ENCODE results near the gene SCLT1.
"Not testable (repeated sequence)": the region's sequence is repeated elsewhere in the genome, so short reads cannot be mapped to it uniquely, and the experiment has no call there.

SCLT1 gene

GRCh38 chr4:129069537-129069936 lies 23.8 kb downstream of the SCLT1 start:
- H3K27me3 ChIP-seq (ENCODE audit: control insufficient read depth, insufficient read depth, low read length); H3K4me1 ChIP-seq (ENCODE audit: control insufficient read depth, insufficient read depth, low read length); H3K36me3 ChIP-seq (ENCODE audit: control insufficient read depth, insufficient read depth, low read length); H3K9ac ChIP-seq (ENCODE audit: low read length); H3K4me3 ChIP-seq (ENCODE audit: low read depth, low read length); H3K27ac ChIP-seq (ENCODE audit: low read depth, low read length): not testable (repeated sequence)
- H3K9me3 ChIP-seq (ENCODE audit: control insufficient read depth, insufficient read depth, low read depth, low read length) = peaks cover 23% of the 10 kb centered on the region; the same call in 1 of the 2 replicates

DNA sequence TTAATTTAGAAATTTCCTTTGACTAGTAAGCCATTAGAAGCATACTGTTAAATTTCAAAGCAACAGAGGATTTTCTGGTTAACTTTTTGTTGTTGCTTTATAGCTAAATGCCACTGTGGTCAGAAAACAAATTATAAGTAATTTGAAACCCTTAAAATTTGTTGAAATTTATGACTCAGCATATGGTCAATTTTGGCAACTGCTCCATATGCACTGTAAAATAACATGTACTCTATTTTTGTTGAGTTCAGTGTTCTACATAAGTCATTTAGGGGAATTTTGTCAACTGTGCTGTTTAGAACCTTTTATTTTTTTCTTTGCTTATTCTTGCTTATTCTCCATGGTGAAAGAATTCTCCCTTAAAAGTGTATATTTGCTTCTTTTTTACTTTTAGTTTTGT lies 28.6 kb downstream of the SCLT1 start:
- H3K27ac ChIP-seq (ENCODE audit: low read depth, low read length) = no peak overlapping the region
- no peaks in the 10 kb centered on the region for H3K4me1 ChIP-seq (ENCODE audit: control insufficient read depth, insufficient read depth, low read length)
- H3K9me3 ChIP-seq (ENCODE audit: control insufficient read depth, insufficient read depth, low read depth, low read length) = peaks cover 52% of the 10 kb centered on the region
- H3K27me3 ChIP-seq (ENCODE audit: control insufficient read depth, insufficient read depth, low read length) = no peaks in the 10 kb centered on the region
- H3K4me3 ChIP-seq (ENCODE audit: low read depth, low read length) = no peak overlapping the region
- H3K36me3 ChIP-seq (ENCODE audit: control insufficient read depth, insufficient read depth, low read length) = peaks cover 13% of the 10 kb centered on the region; the same call in 1 of the 2 replicates
- no peak overlapping the region for H3K9ac ChIP-seq (ENCODE audit: low read length)

GRCh38 chr4:129063640-129064039 lies 29.7 kb downstream of the SCLT1 start:
- Histone ChIP-seq H3K27ac (ENCODE audit: low read depth, low read length) (no peak overlapping the region), H3K4me3 (ENCODE audit: low read depth, low read length) (no peak overlapping the region), H3K36me3 (ENCODE audit: control insufficient read depth, insufficient read depth, low read length) (peaks cover 13% of the 10 kb centered on the region; the same call in 1 of the 2 replicates), H3K9me3 (ENCODE audit: control insufficient read depth, insufficient read depth, low read depth, low read length) (peaks cover 57% of the 10 kb centered on the region), H3K27me3 (ENCODE audit: control insufficient read depth, insufficient read depth, low read length) (no peaks in the 10 kb centered on the region), H3K9ac (ENCODE audit: low read length) (no peak overlapping the region), H3K4me1 (ENCODE audit: control insufficient read depth, insufficient read depth, low read length) (no peaks in the 10 kb centered on the region)

GRCh38 chr4:129062580-129062979 lies 30.8 kb downstream of the SCLT1 start:
- Histone ChIP-seq H3K4me1 (ENCODE audit: control insufficient read depth, insufficient read depth, low read length) (no peaks in the 10 kb centered on the region), H3K36me3 (ENCODE audit: control insufficient read depth, insufficient read depth, low read length) (peaks cover 13% of the 10 kb centered on the region; the same call in 1 of the 2 replicates), H3K9ac (ENCODE audit: low read length) (no peak overlapping the region), H3K27ac (ENCODE audit: low read depth, low read length) (no peak overlapping the region), H3K4me3 (ENCODE audit: low read depth, low read length) (no peak overlapping the region), H3K27me3 (ENCODE audit: control insufficient read depth, insufficient read depth, low read length) (no peaks in the 10 kb centered on the region), H3K9me3 (ENCODE audit: control insufficient read depth, insufficient read depth, low read depth, low read length) (peaks cover 64% of the 10 kb centered on the region)

GRCh38 chr4:129059028-129059427 lies 34.3 kb downstream of the SCLT1 start:
- H3K9ac ChIP-seq (ENCODE audit: low read length) = no peak overlapping the region
- no peak overlapping the region for H3K27ac ChIP-seq (ENCODE audit: low read depth, low read length)
- H3K36me3 ChIP-seq (ENCODE audit: control insufficient read depth, insufficient read depth, low read length) = peaks cover 13% of the 10 kb centered on the region; the same call in 1 of the 2 replicates
- H3K4me3 ChIP-seq (ENCODE audit: low read depth, low read length) = no peak overlapping the region
- H3K27me3 ChIP-seq (ENCODE audit: control insufficient read depth, insufficient read depth, low read length) = no peaks in the 10 kb centered on the region
- H3K9me3 ChIP-seq (ENCODE audit: control insufficient read depth, insufficient read depth, low read depth, low read length) = peaks cover 88% of the 10 kb centered on the region
- H3K4me1 ChIP-seq (ENCODE audit: control insufficient read depth, insufficient read depth, low read length) = no peaks in the 10 kb centered on the region

DNA sequence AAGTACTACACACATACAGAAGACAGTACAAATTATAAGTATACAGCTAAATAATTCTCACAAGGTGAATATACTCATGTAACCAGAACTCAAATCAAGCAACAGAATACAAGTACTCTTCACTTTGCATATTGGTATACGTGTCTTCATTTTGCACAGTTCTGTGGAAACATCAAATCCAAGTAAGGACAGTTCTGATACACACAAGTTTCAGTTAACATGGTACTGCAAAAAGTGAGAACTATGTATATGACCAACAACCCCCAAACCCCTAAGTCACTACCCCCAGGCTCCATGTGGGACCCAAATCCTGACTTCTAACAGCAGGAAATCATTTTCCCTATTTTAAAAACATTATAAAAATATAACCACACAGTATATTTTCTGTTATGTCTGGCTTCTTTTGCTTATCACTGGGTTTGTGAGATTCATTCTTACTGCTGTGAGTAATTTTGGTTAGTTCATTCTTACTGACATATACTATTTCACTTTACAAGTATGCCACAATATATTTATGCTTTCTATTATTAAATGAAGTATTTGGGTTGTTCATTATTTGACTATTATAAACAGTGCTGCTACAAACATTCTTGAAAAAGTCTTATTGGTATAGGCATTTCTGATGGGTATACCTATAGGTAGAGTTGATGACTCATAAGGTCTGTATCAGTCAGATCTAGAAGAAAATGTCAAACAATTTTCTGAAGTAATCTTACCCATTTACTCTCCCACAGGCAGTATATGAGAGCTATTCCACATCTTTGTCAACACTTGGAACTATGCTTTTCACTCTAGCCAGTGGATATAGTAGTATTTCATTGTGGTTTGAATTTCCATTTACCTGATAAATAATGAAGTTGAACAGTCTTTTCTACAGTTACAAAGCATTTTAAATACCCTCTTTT lies 47.0 kb downstream of the SCLT1 start:
- Histone ChIP-seq H3K27me3 (ENCODE audit: control insufficient read depth, insufficient read depth, low read length) (no peaks in the 10 kb centered on the region), H3K4me3 (ENCODE audit: low read depth, low read length) (no peak overlapping the region), H3K9ac (ENCODE audit: low read length) (no peak overlapping the region), H3K27ac (ENCODE audit: low read depth, low read length) (no peak overlapping the region), H3K9me3 (ENCODE audit: control insufficient read depth, insufficient read depth, low read depth, low read length) (peaks cover 2% of the 10 kb centered on the region; the same call in 1 of the 2 replicates), H3K4me1 (ENCODE audit: control insufficient read depth, insufficient read depth, low read length) (no peaks in the 10 kb centered on the region), H3K36me3 (ENCODE audit: control insufficient read depth, insufficient read depth, low read length) (no peaks in the 10 kb centered on the region)

DNA sequence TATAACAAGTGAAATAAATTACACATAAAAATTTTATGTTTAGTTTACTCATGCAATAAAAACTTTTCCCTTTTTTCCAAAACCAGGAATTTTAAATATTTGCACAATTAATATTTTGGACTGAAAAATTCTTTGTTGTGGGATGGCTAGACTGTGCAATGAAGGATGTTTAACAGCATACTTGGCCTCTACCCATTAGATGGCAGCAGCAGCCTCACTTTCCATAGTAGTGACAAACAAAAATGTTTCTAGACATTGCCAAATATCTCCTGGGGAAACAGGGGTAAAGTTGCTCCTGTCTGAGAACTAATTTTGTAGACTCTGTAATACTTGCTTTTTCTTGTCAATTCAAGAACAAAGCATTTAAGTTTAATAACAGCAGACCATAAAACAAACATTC lies 49.8 kb downstream of the SCLT1 start:
- no peak overlapping the region for H3K9ac ChIP-seq (ENCODE audit: low read length)
- H3K27me3 ChIP-seq (ENCODE audit: control insufficient read depth, insufficient read depth, low read length) = no peaks in the 10 kb centered on the region
- H3K4me1 ChIP-seq (ENCODE audit: control insufficient read depth, insufficient read depth, low read length) = no peaks in the 10 kb centered on the region
- no peak overlapping the region for H3K27ac ChIP-seq (ENCODE audit: low read depth, low read length)
- no peak overlapping the region for H3K4me3 ChIP-seq (ENCODE audit: low read depth, low read length)
- no peaks in the 10 kb centered on the region for H3K9me3 ChIP-seq (ENCODE audit: control insufficient read depth, insufficient read depth, low read depth, low read length)
- H3K36me3 ChIP-seq (ENCODE audit: control insufficient read depth, insufficient read depth, low read length) = no peaks in the 10 kb centered on the region

DNA sequence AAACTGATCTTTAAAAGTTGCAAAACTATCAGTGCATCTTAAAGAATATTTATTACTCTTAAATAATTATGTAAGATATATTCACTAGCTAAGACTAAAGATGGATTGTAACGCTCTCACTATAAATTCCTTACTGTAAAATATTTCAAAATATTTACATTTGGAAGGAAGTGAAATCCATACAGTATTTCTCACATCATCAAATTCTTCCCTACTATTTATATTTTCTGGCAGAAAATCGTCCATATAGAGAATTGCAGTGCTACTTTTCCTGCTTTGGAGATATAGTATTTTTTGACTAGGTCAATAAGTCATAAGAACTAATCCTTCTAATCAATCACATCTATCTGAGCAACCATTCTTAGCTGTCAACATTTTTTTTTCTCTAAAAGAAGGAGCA lies 52.9 kb downstream of the SCLT1 start:
- H3K9ac ChIP-seq (ENCODE audit: low read length) = no peak overlapping the region
- H3K27me3 ChIP-seq (ENCODE audit: control insufficient read depth, insufficient read depth, low read length) = no peaks in the 10 kb centered on the region
- H3K4me1 ChIP-seq (ENCODE audit: control insufficient read depth, insufficient read depth, low read length) = no peaks in the 10 kb centered on the region
- no peaks in the 10 kb centered on the region for H3K36me3 ChIP-seq (ENCODE audit: control insufficient read depth, insufficient read depth, low read length)
- H3K9me3 ChIP-seq (ENCODE audit: control insufficient read depth, insufficient read depth, low read depth, low read length) = no peaks in the 10 kb centered on the region
- no peak overlapping the region for H3K4me3 ChIP-seq (ENCODE audit: low read depth, low read length)
- no peak overlapping the region for H3K27ac ChIP-seq (ENCODE audit: low read depth, low read length)

GRCh38 chr4:129037093-129037492 lies 56.2 kb downstream of the SCLT1 start:
- H3K27me3 ChIP-seq (ENCODE audit: control insufficient read depth, insufficient read depth, low read length) = no peaks in the 10 kb centered on the region
- no peak overlapping the region for H3K27ac ChIP-seq (ENCODE audit: low read depth, low read length)
- no peaks in the 10 kb centered on the region for H3K4me1 ChIP-seq (ENCODE audit: control insufficient read depth, insufficient read depth, low read length)
- no peak overlapping the region for H3K4me3 ChIP-seq (ENCODE audit: low read depth, low read length)
- no peak overlapping the region for H3K9ac ChIP-seq (ENCODE audit: low read length)
- H3K9me3 ChIP-seq (ENCODE audit: control insufficient read depth, insufficient read depth, low read depth, low read length) = no peaks in the 10 kb centered on the region
- H3K36me3 ChIP-seq (ENCODE audit: control insufficient read depth, insufficient read depth, low read length) = no peaks in the 10 kb centered on the region

GRCh38 chr4:129014566-129015509 lies 78.5 kb downstream of the SCLT1 start:
- no peak overlapping the region for H3K4me3 ChIP-seq (ENCODE audit: low read depth, low read length)
- H3K36me3 ChIP-seq (ENCODE audit: control insufficient read depth, insufficient read depth, low read length) = peaks cover 5% of the 10 kb centered on the region; the same call in 1 of the 2 replicates
- H3K9me3 ChIP-seq (ENCODE audit: control insufficient read depth, insufficient read depth, low read depth, low read length) = peaks cover 49% of the 10 kb centered on the region
- no peak overlapping the region for H3K27ac ChIP-seq (ENCODE audit: low read depth, low read length)
- no peaks in the 10 kb centered on the region for H3K4me1 ChIP-seq (ENCODE audit: control insufficient read depth, insufficient read depth, low read length)
- no peak overlapping the region for H3K9ac ChIP-seq (ENCODE audit: low read length)
- H3K27me3 ChIP-seq (ENCODE audit: control insufficient read depth, insufficient read depth, low read length) = no peaks in the 10 kb centered on the region

DNA sequence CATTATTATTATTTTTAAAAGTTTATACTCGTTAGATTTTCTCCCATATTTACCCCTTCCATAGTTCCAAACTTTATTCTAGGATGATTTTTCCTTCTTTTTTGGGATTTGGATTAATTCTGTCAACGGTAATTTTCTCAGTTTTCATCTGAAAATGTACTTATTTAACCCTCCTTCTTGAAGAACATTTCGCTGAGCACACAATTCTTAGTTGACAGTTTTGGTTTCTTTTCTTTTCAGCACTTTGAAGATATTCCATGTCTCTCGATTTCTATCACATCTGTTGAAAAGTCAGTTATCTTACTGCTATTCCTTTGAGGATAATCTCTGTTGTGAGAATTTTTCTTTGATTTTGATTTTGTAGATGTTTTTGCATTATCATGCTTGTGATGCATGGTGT lies 85.2 kb downstream of the SCLT1 start:
- no peaks in the 10 kb centered on the region for H3K27me3 ChIP-seq (ENCODE audit: control insufficient read depth, insufficient read depth, low read length)
- no peak overlapping the region for H3K9ac ChIP-seq (ENCODE audit: low read length)
- no peak overlapping the region for H3K4me3 ChIP-seq (ENCODE audit: low read depth, low read length)
- H3K36me3 ChIP-seq (ENCODE audit: control insufficient read depth, insufficient read depth, low read length) = no peaks in the 10 kb centered on the region
- no peak overlapping the region for H3K27ac ChIP-seq (ENCODE audit: low read depth, low read length)
- no peaks in the 10 kb centered on the region for H3K4me1 ChIP-seq (ENCODE audit: control insufficient read depth, insufficient read depth, low read length)
- H3K9me3 ChIP-seq (ENCODE audit: control insufficient read depth, insufficient read depth, low read depth, low read length) = peaks cover 38% of the 10 kb centered on the region

Data from HUES6 (cell line).